DND-41 (cell line): ENCODE results near the gene KCNIP1.

ENCODE experiments used
- ATAC-seq: fragments of 200-7000 bp; cut with Tn5 transposase; 3 replicates; pipeline ENCODE4 v1.9.1; 2021; ENCODE audit warnings: low read depth; ENCODE audit not compliant: insufficient read depth
- DNase-seq: peaks from one replicate; pipeline ENCODE4 v3.0.0-alpha.2; 2020
- H2AFZ ChIP-seq: 2 replicates; pipeline ENCODE4 v1.6.0; 2012; ENCODE audit warnings: low read depth, low read length
- H3K27ac ChIP-seq: 2 replicates; pipeline ENCODE4 v1.5.1; 2012; ENCODE audit warnings: low read length, inconsistent platforms
- H3K27me3 ChIP-seq: fragments of 200-600 bp; sonication (generic); 2 replicates; pipeline ENCODE4 v1.6.0; 2012; ENCODE audit warnings: low read length, mild to moderate bottlenecking, inconsistent platforms; ENCODE audit not compliant: insufficient read depth, poor library complexity
- H3K36me3 ChIP-seq: 2 replicates; pipeline ENCODE4 v1.5.1; 2012; ENCODE audit warnings: low read length, inconsistent platforms; ENCODE audit not compliant: insufficient read depth
- H3K4me1 ChIP-seq: 2 replicates; pipeline ENCODE4 v1.5.1; 2012; ENCODE audit warnings: mild to moderate bottlenecking, low read length; ENCODE audit not compliant: insufficient read depth
- H3K4me2 ChIP-seq: 2 replicates; pipeline ENCODE4 v1.6.0; 2012; ENCODE audit warnings: mild to moderate bottlenecking, moderate library complexity, low read length, inconsistent platforms; ENCODE audit not compliant: insufficient read depth
- H3K4me3 ChIP-seq, 2 experiments: fragments of 200-600 bp in 1 of 2; shearing (Covaris generic) in 1 of 2; 2 replicates each; pipeline ENCODE4 v1.5.1; 2012 to 2016; ENCODE audit warnings: inconsistent platforms in 2 of 2, low read length in 2 of 2, mild to moderate bottlenecking in 2 of 2, low read depth in 1 of 2, moderate library complexity in 1 of 2
- H3K79me2 ChIP-seq: 2 replicates; pipeline ENCODE4 v1.6.0; 2012; ENCODE audit warnings: low read length, inconsistent platforms; ENCODE audit not compliant: insufficient read depth
- H3K9ac ChIP-seq: 2 replicates; pipeline ENCODE4 v1.6.0; 2012; ENCODE audit warnings: low read depth, mild to moderate bottlenecking, inconsistent platforms, low read length, moderate library complexity
- H3K9me3 ChIP-seq: 2 replicates; pipeline ENCODE4 v1.5.1; 2012; ENCODE audit warnings: low read length, moderate library complexity, mild to moderate bottlenecking, inconsistent platforms; ENCODE audit not compliant: insufficient read depth, severe bottlenecking
- H4K20me1 ChIP-seq: 2 replicates; pipeline ENCODE4 v1.6.0; 2012; ENCODE audit warnings: low read length; ENCODE audit not compliant: insufficient read depth
- EZH2 ChIP-seq: IDR thresholded peaks from 3 replicates; pipeline ENCODE4 v1.6.1; 2012; ENCODE audit warnings: borderline replicate concordance, low read depth, mild to moderate bottlenecking, moderate library complexity, low read length, inconsistent platforms; ENCODE audit not compliant: severe bottlenecking
- TF ChIP-seq, protein P1 (sequence below): IDR thresholded peaks from 2 replicates; pipeline ENCODE4 v1.5.1; 2012; ENCODE audit warnings: borderline replicate concordance, low read length, moderate library complexity, mild to moderate bottlenecking; ENCODE audit not compliant: poor library complexity, severe bottlenecking; ENCODE audit errors: extremely low read depth

The KCNIP1 gene

DNA sequence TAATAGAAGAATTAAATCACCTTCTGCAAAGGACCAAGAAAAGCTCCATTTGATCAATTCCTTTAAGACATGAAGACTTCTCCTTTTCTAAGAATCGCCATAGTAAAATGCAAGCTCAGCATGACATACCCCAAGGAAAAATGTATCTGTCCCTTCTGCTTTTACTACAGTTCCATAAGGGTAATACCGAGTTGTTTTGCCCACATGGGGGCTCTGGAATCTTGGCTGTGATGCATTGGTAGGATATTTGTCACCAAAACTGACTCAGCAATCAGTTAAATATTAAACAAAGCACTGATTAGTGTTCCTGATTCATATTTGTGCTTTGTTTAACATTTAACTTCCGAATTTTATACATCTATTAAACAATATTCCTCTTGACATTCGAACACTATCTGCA, 24.3 kb upstream of the KCNIP1 start:
- Histone ChIP-seq H3K36me3 (no peaks in the 10 kb centered on the region), H3K4me3 (no peak overlapping the region), H3K27ac (no peak overlapping the region), H2AFZ (no peak overlapping the region), H3K4me1 (no peaks in the 10 kb centered on the region), H3K27me3 (peaks cover 23% of the 10 kb centered on the region), H3K9ac (no peak overlapping the region), H3K4me2 (no peak overlapping the region), H3K79me2 (no peaks in the 10 kb centered on the region), H4K20me1 (no peaks in the 10 kb centered on the region), H3K9me3 (no peaks in the 10 kb centered on the region)
- ATAC-seq (no peak), DNase-seq (no peak)
- TF ChIP-seq, protein P1, sequence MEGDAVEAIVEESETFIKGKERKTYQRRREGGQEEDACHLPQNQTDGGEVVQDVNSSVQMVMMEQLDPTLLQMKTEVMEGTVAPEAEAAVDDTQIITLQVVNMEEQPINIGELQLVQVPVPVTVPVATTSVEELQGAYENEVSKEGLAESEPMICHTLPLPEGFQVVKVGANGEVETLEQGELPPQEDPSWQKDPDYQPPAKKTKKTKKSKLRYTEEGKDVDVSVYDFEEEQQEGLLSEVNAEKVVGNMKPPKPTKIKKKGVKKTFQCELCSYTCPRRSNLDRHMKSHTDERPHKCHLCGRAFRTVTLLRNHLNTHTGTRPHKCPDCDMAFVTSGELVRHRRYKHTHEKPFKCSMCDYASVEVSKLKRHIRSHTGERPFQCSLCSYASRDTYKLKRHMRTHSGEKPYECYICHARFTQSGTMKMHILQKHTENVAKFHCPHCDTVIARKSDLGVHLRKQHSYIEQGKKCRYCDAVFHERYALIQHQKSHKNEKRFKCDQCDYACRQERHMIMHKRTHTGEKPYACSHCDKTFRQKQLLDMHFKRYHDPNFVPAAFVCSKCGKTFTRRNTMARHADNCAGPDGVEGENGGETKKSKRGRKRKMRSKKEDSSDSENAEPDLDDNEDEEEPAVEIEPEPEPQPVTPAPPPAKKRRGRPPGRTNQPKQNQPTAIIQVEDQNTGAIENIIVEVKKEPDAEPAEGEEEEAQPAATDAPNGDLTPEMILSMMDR = no peak

DNA sequence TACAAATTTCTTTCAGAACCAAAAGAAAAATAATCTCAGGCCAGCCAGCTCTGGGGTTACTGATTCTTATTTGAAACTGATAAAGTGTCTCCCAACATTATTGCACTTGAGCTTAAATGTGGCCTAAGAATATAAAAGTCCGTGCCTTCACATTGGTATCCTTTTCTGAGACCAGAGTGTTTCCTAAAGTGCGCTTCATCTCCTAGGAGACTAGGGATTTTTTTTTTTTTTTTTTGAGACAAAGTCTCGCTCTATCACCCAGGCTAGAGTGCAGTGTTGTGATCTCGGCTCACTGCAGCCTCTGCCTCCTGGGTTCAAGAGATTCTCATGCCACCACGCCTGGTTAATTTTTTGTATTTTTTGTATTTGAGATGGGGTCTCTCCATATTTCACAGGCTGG, 23.6 kb upstream of the KCNIP1 start:
- peaks cover 23% of the 10 kb centered on the region for H3K27me3 ChIP-seq
- no peaks in the 10 kb centered on the region for H3K36me3 ChIP-seq
- H3K4me3 ChIP-seq = no peak overlapping the region
- H4K20me1 ChIP-seq = no peaks in the 10 kb centered on the region
- H3K9me3 ChIP-seq = no peaks in the 10 kb centered on the region
- DNase-seq (no peak), ATAC-seq (no peak)
- H3K27ac ChIP-seq = no peak overlapping the region
- no peak for TF ChIP-seq EZH2
- TF ChIP-seq, protein P1 = no peak
- H3K9ac ChIP-seq = no peak overlapping the region
- no peak overlapping the region for H2AFZ ChIP-seq
- no peaks in the 10 kb centered on the region for H3K79me2 ChIP-seq
- H3K4me2 ChIP-seq = no peak overlapping the region
- H3K4me1 ChIP-seq = no peaks in the 10 kb centered on the region

DNA sequence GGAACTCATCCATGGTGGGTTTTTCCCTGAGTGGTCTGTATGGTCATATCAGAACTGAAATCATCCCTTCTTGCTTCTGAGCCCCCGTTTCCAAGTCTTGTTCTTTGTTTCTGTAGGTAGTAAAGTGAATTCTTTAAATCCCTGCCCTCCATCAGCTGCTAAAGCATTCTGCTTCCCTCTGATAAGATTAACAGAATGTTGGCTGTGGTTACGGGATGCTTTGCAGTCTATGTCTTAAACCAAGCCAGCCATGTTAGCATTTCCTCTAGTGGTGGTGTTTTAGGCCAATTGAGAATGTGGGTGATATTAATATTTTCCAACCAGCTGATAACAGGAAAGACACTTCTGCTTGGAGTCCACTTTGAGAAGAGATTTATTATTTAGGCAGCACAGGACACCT, 22.0 kb upstream of the KCNIP1 start:
- H2AFZ ChIP-seq = no peak overlapping the region
- no peak overlapping the region for H3K27ac ChIP-seq
- TF ChIP-seq, protein P1 = no peak
- TF ChIP-seq EZH2 = no peak
- no peak overlapping the region for H3K9ac ChIP-seq
- H3K4me3 ChIP-seq = no peak overlapping the region
- H3K9me3 ChIP-seq = no peaks in the 10 kb centered on the region
- no peaks in the 10 kb centered on the region for H3K36me3 ChIP-seq
- DNase-seq (no peak), ATAC-seq (no peak)
- no peaks in the 10 kb centered on the region for H3K79me2 ChIP-seq
- peaks cover 15% of the 10 kb centered on the region for H3K27me3 ChIP-seq
- H4K20me1 ChIP-seq = no peaks in the 10 kb centered on the region
- H3K4me1 ChIP-seq = no peaks in the 10 kb centered on the region
- H3K4me2 ChIP-seq = no peak overlapping the region

DNA sequence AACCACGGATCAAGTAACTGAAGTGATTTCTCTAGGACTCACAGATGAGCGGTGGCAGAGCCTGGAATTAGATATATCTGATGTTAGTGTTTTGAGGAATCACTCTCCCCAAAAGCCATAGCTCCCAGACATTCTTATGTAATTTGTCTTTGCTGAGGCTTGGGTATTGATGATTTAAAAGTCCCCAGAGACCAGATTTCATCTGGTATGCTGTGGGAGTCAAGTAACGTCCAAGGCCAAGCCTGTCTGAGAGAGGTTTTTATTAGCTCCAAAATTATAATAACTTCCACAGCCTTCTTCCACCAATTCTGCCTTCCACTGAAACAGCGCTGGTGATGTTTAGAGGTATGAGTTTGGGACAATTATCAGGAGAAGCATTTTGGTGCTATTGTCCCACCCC, 21.3 kb upstream of the KCNIP1 start:
- no peak for DNase-seq
- Histone ChIP-seq H3K4me3 (no peak overlapping the region), H3K4me1 (no peaks in the 10 kb centered on the region), H3K9ac (no peak overlapping the region), H3K4me2 (no peak overlapping the region), H4K20me1 (no peaks in the 10 kb centered on the region), H3K9me3 (no peaks in the 10 kb centered on the region), H3K27me3 (peaks cover 13% of the 10 kb centered on the region), H2AFZ (no peak overlapping the region), H3K36me3 (no peaks in the 10 kb centered on the region), H3K27ac (no peak overlapping the region), H3K79me2 (no peaks in the 10 kb centered on the region)
- ATAC-seq = no peak
- TF ChIP-seq EZH2 = no peak
- TF ChIP-seq, protein P1 = no peak
